Epithelial cell of esophagus (primary cell): ENCODE data around the gene STX5.
"Not testable (repeated sequence)": the region's sequence is repeated elsewhere in the genome, so short reads cannot be mapped to it uniquely, and the experiment has no call there.

Experiments used
- DNase-seq: peaks from one replicate; pipeline ENCODE4 v3.0.0; 2010; ENCODE audit warnings: low read depth
- H3K4me3 ChIP-seq: 2 replicates; pipeline ENCODE4 v1.5.1; 2011; ENCODE audit warnings: mild to moderate bottlenecking, low read length, control low read depth
- TF ChIP-seq, protein P1 (sequence below): IDR thresholded peaks from 2 replicates; pipeline ENCODE4 v1.5.1; 2011; ENCODE audit warnings: low read depth, mild to moderate bottlenecking, low read length, control low read depth, inconsistent platforms; ENCODE audit not compliant: insufficient read depth; ENCODE audit errors: missing control alignments

STX5 gene

GRCh38 chr11:62875698-62876478 is 44.0 kb upstream of the STX5 start:
- TF ChIP-seq, protein P1, sequence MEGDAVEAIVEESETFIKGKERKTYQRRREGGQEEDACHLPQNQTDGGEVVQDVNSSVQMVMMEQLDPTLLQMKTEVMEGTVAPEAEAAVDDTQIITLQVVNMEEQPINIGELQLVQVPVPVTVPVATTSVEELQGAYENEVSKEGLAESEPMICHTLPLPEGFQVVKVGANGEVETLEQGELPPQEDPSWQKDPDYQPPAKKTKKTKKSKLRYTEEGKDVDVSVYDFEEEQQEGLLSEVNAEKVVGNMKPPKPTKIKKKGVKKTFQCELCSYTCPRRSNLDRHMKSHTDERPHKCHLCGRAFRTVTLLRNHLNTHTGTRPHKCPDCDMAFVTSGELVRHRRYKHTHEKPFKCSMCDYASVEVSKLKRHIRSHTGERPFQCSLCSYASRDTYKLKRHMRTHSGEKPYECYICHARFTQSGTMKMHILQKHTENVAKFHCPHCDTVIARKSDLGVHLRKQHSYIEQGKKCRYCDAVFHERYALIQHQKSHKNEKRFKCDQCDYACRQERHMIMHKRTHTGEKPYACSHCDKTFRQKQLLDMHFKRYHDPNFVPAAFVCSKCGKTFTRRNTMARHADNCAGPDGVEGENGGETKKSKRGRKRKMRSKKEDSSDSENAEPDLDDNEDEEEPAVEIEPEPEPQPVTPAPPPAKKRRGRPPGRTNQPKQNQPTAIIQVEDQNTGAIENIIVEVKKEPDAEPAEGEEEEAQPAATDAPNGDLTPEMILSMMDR = no peak
- no peak overlapping the region for H3K4me3 ChIP-seq
- DNase-seq = no peak

- no peak for DNase-seq
- TF ChIP-seq, protein P1 = no peak
- H3K4me3 ChIP-seq = no peak overlapping the region
These were observed 43.0 kb upstream of the STX5 start for GRCh38 chr11:62874851-62875250.

DNA sequence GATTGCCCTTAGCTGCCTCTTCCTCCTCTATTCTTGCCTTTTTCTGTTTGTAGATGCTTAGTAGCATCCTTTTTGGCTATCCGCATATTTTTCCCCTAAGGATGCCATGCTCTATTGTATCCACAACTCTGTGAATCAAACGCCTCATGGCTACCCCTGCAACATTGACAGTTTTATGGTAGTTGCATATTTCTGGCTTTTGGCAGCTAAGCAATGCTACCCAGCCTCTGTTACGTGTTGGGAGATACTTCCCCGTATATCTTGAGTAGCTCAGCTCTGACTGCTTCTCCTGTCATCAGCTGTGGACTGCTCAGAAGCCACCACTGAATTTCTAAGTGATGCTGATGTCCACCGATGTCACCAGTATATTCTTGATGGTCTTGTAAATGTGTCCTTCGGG is 33.8 kb upstream of the STX5 start:
- H3K4me3 ChIP-seq = no peak overlapping the region
- TF ChIP-seq, protein P1 = no peak
- DNase-seq = no peak

- TF ChIP-seq, protein P1 = no peak
- no peak for DNase-seq
- H3K4me3 ChIP-seq = no peak overlapping the region
These were observed 32.0 kb upstream of the STX5 start for GRCh38 chr11:62863687-62864335.

- DNase-seq, H3K4me3 ChIP-seq: not testable (repeated sequence)
These were observed 29.8 kb upstream of the STX5 start for GRCh38 chr11:62861564-62862192.

DNA sequence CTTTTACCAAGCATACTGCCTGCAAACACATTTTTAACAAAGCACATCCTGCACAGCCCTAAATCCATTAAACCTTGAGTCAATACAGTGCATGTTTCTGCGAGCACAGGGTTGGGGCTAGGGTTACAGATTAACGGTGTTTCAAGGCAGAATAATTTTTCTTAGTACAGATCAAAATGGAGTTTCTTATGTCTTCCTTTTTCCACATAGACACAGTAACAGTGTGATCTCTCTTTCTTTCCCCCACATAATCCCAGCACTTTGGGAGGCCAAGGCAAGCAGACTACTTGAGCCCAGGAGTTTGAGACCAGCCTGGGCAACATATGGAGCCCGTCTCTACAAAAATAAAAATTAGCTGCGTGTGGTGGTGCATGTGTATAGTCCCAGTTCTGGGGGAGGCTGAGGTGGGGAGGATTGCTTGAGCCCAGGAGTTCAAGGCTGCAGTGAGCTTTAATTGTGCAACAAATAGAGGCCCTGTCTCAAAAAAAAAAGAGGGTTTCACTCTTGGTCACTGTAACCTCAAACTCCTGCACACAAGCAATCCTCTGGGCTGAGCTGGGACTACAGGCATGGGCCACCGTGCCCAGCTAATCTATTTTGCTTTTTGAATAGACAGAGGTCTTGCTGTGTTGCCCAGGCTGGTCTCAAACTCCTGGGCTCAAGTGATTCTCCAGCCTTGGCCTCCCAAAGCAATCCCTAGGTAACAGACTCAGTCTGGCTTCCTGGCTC is 29.1 kb upstream of the STX5 start:
- TF ChIP-seq, protein P1 = no peak
- no peak overlapping the region for H3K4me3 ChIP-seq
- DNase-seq = no peak

- H3K4me3 ChIP-seq, DNase-seq: not testable (repeated sequence)
These were observed 27.4 kb upstream of the STX5 start for GRCh38 chr11:62859281-62859703.
